BLaER1 (cell line): ENCODE data around the gene POC1B.
"Not testable (repeated sequence)": the region's sequence is repeated elsewhere in the genome, so short reads cannot be mapped to it uniquely, and the experiment has no call there.

ENCODE experiments used
- H3K27ac ChIP-seq: shearing (Covaris generic); formaldehyde crosslinking; 2 replicates; pipeline ENCODE4 v1.8.1; 2022
- H3K27me3 ChIP-seq: shearing (Covaris generic); formaldehyde crosslinking; 2 replicates; pipeline ENCODE4 v1.8.1; 2022
- H3K36me3 ChIP-seq: shearing (Covaris generic); formaldehyde crosslinking; 2 replicates; pipeline ENCODE4 v1.8.1; 2022
- H3K4me1 ChIP-seq: shearing (Covaris generic); formaldehyde crosslinking; 2 replicates; pipeline ENCODE4 v1.8.1; 2022
- H3K4me2 ChIP-seq: shearing (Covaris generic); formaldehyde crosslinking; 2 replicates; pipeline ENCODE4 v1.8.1; 2022
- H3K4me3 ChIP-seq: shearing (Covaris generic); formaldehyde crosslinking; 2 replicates; pipeline ENCODE4 v1.8.1; 2022
- H3K9ac ChIP-seq: shearing (Covaris generic); formaldehyde crosslinking; 2 replicates; pipeline ENCODE4 v1.8.1; 2022
- H3K9me3 ChIP-seq: shearing (Covaris generic); formaldehyde crosslinking; 2 replicates; pipeline ENCODE4 v1.8.1; 2022
- H4K20me1 ChIP-seq: shearing (Covaris generic); formaldehyde crosslinking; 2 replicates; pipeline ENCODE4 v1.8.1; 2022
- Cebpa-rat ChIP-seq: shearing (Covaris generic); IDR thresholded peaks from 2 replicates; pipeline ENCODE4 v1.8.1; 2022

POC1B gene

GRCh38 chr12:89469361-89469760, 56.5 kb downstream of the POC1B start:
- H3K4me2 ChIP-seq = peak overlapping the region; percentile 70; the same call in 1 of the 2 replicates
- H3K9ac ChIP-seq = no peak overlapping the region
- no peak overlapping the region for H3K4me3 ChIP-seq
- H3K27me3 ChIP-seq = no peaks in the 10 kb centered on the region
- H3K9me3 ChIP-seq = no peaks in the 10 kb centered on the region
- H3K27ac ChIP-seq = no peak overlapping the region; the same call in 1 of the 2 replicates
- no peak for TF ChIP-seq Cebpa-rat
- H3K4me1 ChIP-seq = peaks cover 19% of the 10 kb centered on the region
- H3K36me3 ChIP-seq = peaks cover 17% of the 10 kb centered on the region; the same call in 1 of the 2 replicates
- H4K20me1 ChIP-seq = no peaks in the 10 kb centered on the region

GRCh38 chr12:89468648-89469326, 57.1 kb downstream of the POC1B start:
- Histone ChIP-seq H3K4me2 (peak overlapping the region; percentile 70), H3K36me3 (peaks cover 17% of the 10 kb centered on the region; the same call in 1 of the 2 replicates), H3K4me1 (peaks cover 19% of the 10 kb centered on the region), H3K27ac (no peak overlapping the region; the same call in 1 of the 2 replicates), H3K27me3 (no peaks in the 10 kb centered on the region), H3K4me3 (no peak overlapping the region), H3K9ac (0 out of 2 replicates have a peak overlapping the region, but pooled peaks have one; percentile 46), H3K9me3 (no peaks in the 10 kb centered on the region), H4K20me1 (no peaks in the 10 kb centered on the region)
- TF ChIP-seq Cebpa-rat = no peak

GRCh38 chr12:89468017-89468416, 57.8 kb downstream of the POC1B start:
- H3K9ac ChIP-seq = no peak overlapping the region
- H3K27ac ChIP-seq = no peak overlapping the region
- no peak for TF ChIP-seq Cebpa-rat
- no peak overlapping the region for H3K4me3 ChIP-seq
- no peaks in the 10 kb centered on the region for H3K9me3 ChIP-seq
- peak overlapping the region; percentile 70; the same call in 1 of the 2 replicates for H3K4me2 ChIP-seq
- no peaks in the 10 kb centered on the region for H4K20me1 ChIP-seq
- no peaks in the 10 kb centered on the region for H3K27me3 ChIP-seq
- H3K36me3 ChIP-seq = peaks cover 17% of the 10 kb centered on the region; the same call in 1 of the 2 replicates
- H3K4me1 ChIP-seq = peaks cover 19% of the 10 kb centered on the region

GRCh38 chr12:89464974-89465592, 60.8 kb downstream of the POC1B start:
- Histone ChIP-seq H3K4me2 (no peak overlapping the region), H3K4me1 (peaks cover 19% of the 10 kb centered on the region), H3K27me3 (no peaks in the 10 kb centered on the region), H3K36me3 (peaks cover 17% of the 10 kb centered on the region; the same call in 1 of the 2 replicates), H3K27ac (no peak overlapping the region), H4K20me1 (no peaks in the 10 kb centered on the region), H3K4me3 (no peak overlapping the region), H3K9ac (no peak overlapping the region), H3K9me3 (no peaks in the 10 kb centered on the region)
- TF ChIP-seq Cebpa-rat = no peak

GRCh38 chr12:89461649-89462612, 63.9 kb downstream of the POC1B start:
- H3K4me1 ChIP-seq = no peaks in the 10 kb centered on the region
- no peaks in the 10 kb centered on the region for H3K27me3 ChIP-seq
- no peak overlapping the region for H3K27ac ChIP-seq
- no peak overlapping the region for H3K4me3 ChIP-seq
- H3K9ac ChIP-seq = no peak overlapping the region
- H3K4me2 ChIP-seq = no peak overlapping the region
- peaks cover 19% of the 10 kb centered on the region for H3K36me3 ChIP-seq
- no peaks in the 10 kb centered on the region for H3K9me3 ChIP-seq
- no peak for TF ChIP-seq Cebpa-rat
- no peaks in the 10 kb centered on the region for H4K20me1 ChIP-seq

GRCh38 chr12:89461190-89461589, 64.7 kb downstream of the POC1B start:
- Histone ChIP-seq H3K9me3 (no peaks in the 10 kb centered on the region), H3K4me3 (no peak overlapping the region), H3K4me1 (no peaks in the 10 kb centered on the region), H3K27me3 (no peaks in the 10 kb centered on the region), H3K4me2 (no peak overlapping the region), H3K36me3 (peaks cover 19% of the 10 kb centered on the region), H4K20me1 (no peaks in the 10 kb centered on the region), H3K9ac (no peak overlapping the region), H3K27ac (no peak overlapping the region)
- TF ChIP-seq Cebpa-rat = no peak

GRCh38 chr12:89459279-89459678, 66.6 kb downstream of the POC1B start:
- H3K36me3 ChIP-seq = peaks cover 17% of the 10 kb centered on the region
- not testable (repeated sequence) for H3K4me1 ChIP-seq, H4K20me1 ChIP-seq, H3K9ac ChIP-seq, H3K27ac ChIP-seq, H3K27me3 ChIP-seq, H3K4me3 ChIP-seq, H3K9me3 ChIP-seq, H3K4me2 ChIP-seq

GRCh38 chr12:89456565-89456964, 69.3 kb downstream of the POC1B start:
- H3K9me3 ChIP-seq = no peaks in the 10 kb centered on the region
- no peaks in the 10 kb centered on the region for H3K27me3 ChIP-seq
- TF ChIP-seq Cebpa-rat = no peak
- peaks cover 22% of the 10 kb centered on the region for H3K36me3 ChIP-seq
- no peak overlapping the region for H3K27ac ChIP-seq
- H4K20me1 ChIP-seq = no peaks in the 10 kb centered on the region
- H3K4me2 ChIP-seq = no peak overlapping the region
- peaks cover 10% of the 10 kb centered on the region for H3K4me1 ChIP-seq
- H3K9ac ChIP-seq = no peak overlapping the region
- H3K4me3 ChIP-seq = no peak overlapping the region

- Histone ChIP-seq H3K4me1 (peaks cover 10% of the 10 kb centered on the region), H3K27ac (no peak overlapping the region), H3K27me3 (no peaks in the 10 kb centered on the region), H3K9me3 (no peaks in the 10 kb centered on the region), H4K20me1 (no peaks in the 10 kb centered on the region), H3K4me3 (no peak overlapping the region), H3K9ac (no peak overlapping the region), H3K36me3 (peaks cover 25% of the 10 kb centered on the region; the same call in 1 of the 2 replicates), H3K4me2 (peak overlapping the region; percentile 47)
- no peak for TF ChIP-seq Cebpa-rat
Observed at GRCh38 chr12:89454080-89454848, 71.6 kb downstream of the POC1B start.
